Anterior cingulate cortex (tissue), 58 donors: Measurements from ENCODE around the gene USP16.

ENCODE experiments used
- DNase-seq, 58 donors: peaks; one replicate each; lab custom pipeline; 2025; lab: John Stamatoyannopoulos, UW

The USP16 gene

GRCh38 chr21:29030909-29031308 lies 6.4 kb downstream of the USP16 start:
- no peak for DNase-seq

GRCh38 chr21:29033301-29033700 lies 8.8 kb downstream of the USP16 start:
- no peak for DNase-seq

- DNase-seq = no peak
Observed at GRCh38 chr21:29033871-29034270, 9.4 kb downstream of the USP16 start.

- no peak for DNase-seq
Observed at GRCh38 chr21:29034678-29035077, 10.2 kb downstream of the USP16 start.

- no peak for DNase-seq
Observed at GRCh38 chr21:29052224-29052623, 27.8 kb downstream of the USP16 start.

GRCh38 chr21:29053011-29053553 lies 28.6 kb downstream of the USP16 start:
- no peak for DNase-seq

- DNase-seq = no peak
Observed at GRCh38 chr21:29053656-29054055, 29.2 kb downstream of the USP16 start.

GRCh38 chr21:29055080-29055479 lies 30.6 kb downstream of the USP16 start:
- no peak for DNase-seq

GRCh38 chr21:29056005-29056404 lies 31.5 kb downstream of the USP16 start:
- no peak for DNase-seq

GRCh38 chr21:29056538-29057050 lies 32.1 kb downstream of the USP16 start:
- no peak for DNase-seq

- no peak for DNase-seq
Observed at GRCh38 chr21:29064850-29065481, 40.5 kb downstream of the USP16 start.

GRCh38 chr21:29072873-29073221 lies 48.4 kb downstream of the USP16 start:
- no peak for DNase-seq

GRCh38 chr21:29073222-29074006 lies 48.9 kb downstream of the USP16 start, which contains the start of gene CCT8:
CCT8 (minus strand) TSS chr21:29073648; CDS start chr21:29073590, 58 bp downstream.
- peak; percentile 76 to 99 (median 97) for DNase-seq

- DNase-seq = no peak
Observed at GRCh38 chr21:29074007-29074376, 49.5 kb downstream of the USP16 start.

- no peak for DNase-seq
Observed at GRCh38 chr21:29074783-29075182, 50.3 kb downstream of the USP16 start.

- no peak for DNase-seq
Observed at GRCh38 chr21:29075706-29076466, 51.4 kb downstream of the USP16 start.

GRCh38 chr21:29076731-29077640 lies 52.5 kb downstream of the USP16 start:
- DNase-seq = peak in 25 of 58 donors; percentile 6 to 68 (median 19)

- no peak for DNase-seq
Observed at GRCh38 chr21:29077651-29078090, 53.2 kb downstream of the USP16 start.

GRCh38 chr21:29078869-29079767 lies 54.6 kb downstream of the USP16 start:
- DNase-seq = peak in 18 of 58 donors; percentile 2 to 67 (median 22)
